ENCODE data around the gene NLRP6.

GRCh38 chr11:232783-233565 lies 45.2 kb upstream of the NLRP6 start:
- TF ChIP-seq EP300 (IDR thresholded peaks at IDR 0.05) (no peak), CTCF (IDR thresholded peaks at IDR 0.05) (no peak), POLR2A (IDR thresholded peaks at IDR 0.05) (no peak)
